NCI-H2107 (cell line): Measurements from ENCODE around the gene CDC42EP2.

ENCODE experiments used
- DNase-seq: peaks from one replicate; lab custom pipeline; 2025; lab: John Stamatoyannopoulos, UW

CDC42EP2 gene

DNA sequence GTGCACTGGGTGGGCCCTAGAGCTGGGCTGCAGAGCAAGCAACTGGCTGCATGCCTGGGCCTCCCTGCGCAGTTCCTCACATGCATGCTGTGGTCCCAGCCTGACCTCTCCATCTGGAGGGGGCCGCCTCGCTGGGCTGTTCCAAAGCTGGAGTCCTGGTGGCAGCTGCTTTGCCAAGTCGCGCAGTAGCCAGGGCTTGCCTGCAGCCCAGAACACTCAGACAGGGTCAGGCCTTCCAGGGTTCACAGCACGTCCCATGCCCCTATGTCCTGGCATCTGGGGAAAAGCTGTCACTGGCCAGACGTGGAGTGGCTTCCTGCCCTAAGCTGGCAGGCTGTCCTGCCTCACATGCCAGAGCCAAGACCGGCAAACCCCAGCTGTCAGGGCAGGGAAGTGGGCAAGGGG, 16.5 kb upstream of the CDC42EP2 start:
- no peak for DNase-seq

DNA sequence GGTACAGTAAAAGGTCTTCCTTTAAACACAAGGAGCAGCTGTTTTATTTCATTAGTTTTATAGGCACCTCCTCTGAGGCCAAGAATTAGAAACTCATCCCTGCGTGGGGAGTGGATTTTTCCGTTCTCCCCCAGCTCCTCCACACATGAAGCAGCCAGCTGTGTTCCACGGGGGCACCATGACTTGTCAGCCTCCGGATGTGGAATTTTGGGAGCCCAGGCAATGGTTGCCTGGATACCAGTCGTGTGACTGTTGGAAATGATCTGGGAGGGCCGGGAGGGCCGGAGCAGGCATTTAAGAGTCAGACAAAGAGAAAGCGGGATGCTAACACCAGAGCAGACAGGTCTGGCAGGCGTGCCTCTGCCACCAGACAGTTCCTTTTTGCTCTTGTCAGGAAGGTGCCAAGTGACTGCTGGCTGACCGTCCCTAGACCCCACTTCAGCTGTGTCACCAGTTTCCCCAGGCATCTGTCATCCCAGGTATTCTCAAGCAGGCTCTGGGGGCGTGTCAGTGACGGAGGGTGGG, 15.9 kb upstream of the CDC42EP2 start:
- DNase-seq: no peak

DNA sequence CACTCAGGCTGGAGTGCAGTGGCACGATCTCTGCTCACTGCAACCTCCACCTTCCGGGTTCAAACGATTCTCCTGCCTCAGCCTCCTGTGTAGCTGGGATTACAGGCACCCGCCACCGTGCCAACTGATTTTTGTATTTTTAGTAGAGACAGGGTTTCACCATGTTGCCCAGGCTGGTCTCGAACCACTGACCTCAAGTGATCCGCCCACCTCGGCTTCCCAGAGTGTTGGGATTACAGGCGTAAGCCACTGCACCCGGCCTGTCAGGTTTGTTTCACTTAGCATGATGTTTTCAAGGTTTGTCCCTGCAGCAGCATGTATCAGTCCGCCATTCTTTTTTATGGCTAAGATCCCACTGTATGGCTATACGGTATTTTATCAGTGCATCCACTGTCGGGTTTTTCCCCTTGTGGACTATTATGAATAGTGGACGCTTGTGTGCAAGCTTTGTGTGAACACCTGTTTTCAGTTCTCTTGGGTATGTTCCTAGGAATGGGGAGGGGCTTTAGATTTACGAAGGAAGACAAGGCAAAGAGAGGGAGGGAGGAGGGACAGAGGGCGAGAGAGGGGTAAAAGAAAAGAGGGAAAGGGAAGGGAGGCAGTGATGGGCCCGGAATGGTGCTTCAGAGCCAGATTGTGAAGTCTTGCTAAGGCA, 13.9 kb upstream of the CDC42EP2 start:
- DNase-seq: no peak

DNA sequence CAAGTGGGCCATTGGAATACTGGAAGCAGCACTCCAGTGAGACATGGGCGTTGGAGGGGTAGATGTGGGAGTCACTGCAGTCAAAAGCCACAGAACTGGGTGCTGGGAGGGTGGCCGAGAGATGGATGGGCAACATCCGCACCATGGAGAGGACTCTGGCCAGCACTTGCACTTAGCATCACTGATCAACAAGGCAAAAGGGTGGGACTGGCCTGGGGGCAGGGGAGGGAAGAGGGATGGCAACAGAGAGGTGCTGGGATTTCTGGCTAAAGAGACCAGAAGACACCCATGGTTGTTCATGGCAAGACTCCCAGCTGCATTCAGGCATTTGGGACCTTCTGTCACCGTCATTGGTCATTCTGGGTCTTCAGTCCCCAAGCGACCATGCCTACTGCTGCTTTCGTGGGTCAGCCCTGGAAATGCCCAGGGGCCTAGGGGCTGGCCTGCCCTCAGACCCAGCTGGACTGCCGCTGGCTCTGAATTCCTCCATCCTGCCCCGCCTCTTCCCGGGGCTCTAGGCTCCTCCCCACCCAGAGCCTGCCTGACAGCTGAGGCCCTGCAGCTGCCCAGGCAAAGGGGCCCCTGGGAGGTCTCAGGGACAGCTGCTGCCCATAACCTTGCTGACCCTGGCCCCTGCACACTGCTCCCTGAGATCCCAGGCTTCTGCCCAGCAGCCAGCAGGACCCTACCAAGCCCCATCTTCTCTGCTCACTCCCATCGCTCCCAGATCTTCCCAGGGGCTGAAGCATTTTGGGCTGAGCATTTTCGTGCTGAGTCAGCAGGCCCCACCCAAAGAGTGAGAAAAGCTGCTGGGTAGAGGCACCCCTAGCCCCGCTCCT, 13.0 kb upstream of the CDC42EP2 start:
- DNase-seq: no peak

- DNase-seq: no peak
These were observed 11.1 kb upstream of the CDC42EP2 start for GRCh38 chr11:65303555-65303954.

GRCh38 chr11:65304110-65304509, 10.6 kb upstream of the CDC42EP2 start:
- DNase-seq: no peak

- no peak for DNase-seq
These were observed 10.1 kb upstream of the CDC42EP2 start for GRCh38 chr11:65304613-65305012.

DNA sequence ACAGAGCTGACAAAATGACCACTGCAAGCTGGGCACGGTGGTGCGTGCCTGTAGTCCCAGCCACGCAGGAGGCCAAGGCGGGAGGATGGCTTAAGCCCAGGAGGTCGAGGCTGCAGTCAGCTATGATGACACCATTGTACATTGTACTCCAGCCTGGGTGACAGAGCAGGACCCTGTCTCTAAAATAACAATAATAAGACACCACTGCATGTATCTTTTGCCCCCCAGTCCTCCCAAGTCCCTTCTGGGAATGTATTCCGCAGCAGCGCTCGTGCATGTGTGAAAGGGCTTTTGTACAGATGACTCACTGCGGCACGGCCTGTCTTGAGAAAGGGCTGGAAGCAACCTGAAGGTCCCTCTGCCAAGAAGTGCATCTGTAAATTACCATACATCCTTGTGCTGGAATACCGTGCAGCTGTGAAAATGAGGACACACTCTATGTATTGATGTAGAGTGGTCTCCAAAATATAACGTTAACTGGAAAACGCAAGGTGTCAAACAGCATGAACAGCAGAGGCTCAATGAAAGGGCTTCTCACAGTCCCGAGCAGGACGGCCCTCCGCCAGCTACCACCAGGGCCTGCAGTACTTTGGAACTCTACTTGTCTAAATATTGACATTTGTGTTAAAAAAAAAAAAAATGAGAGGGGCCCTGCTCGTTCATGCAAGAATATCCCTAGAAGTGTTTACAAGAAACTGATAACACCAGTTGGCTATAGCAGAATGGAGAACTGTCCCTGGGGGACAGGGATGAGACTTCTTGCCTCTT, 9.0 kb upstream of the CDC42EP2 start:
- no peak for DNase-seq

DNA sequence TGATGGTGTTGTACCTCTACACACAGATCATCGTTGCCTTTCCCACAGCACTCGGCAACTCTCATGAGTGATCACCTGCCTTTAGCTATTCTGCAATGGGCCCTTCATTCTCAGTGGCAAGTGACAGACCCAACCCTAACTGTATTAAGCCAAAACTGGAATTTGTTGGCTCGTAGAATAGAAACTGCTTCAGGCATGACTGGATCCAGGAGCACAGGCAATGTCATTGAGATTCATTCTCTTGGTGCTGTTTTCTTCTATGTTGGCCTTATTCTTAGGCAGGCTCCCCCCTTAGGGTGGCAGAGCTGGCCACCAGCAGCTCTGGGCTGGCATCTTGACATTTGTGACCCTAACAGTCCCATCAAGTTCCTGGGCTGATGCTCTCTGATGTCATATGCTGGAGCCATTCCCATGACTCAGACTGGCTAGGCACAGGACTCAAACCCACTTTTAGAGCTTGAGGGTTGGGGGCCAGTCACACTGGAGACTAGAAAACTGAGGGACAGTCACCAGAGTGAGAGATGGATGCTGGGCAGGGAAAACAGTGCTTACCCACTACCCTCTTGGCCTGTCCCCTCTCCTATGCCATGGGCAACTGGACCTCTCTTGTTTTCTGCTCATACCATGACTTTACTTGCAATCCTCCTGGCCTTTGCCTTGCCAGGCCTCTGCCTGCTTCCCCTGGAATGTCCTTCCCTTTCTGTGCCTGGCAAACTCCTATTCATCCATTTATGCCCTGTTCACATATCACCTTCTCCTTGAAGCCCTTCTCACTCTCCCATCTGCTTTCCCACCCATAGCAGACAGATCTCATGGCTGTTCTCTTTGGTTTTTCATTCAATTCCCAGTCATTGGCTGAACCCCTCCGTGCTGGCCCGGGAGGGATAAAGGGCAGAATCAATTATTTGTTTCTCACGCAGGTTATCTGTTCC, 7.1 kb upstream of the CDC42EP2 start:
- DNase-seq: no peak

DNA sequence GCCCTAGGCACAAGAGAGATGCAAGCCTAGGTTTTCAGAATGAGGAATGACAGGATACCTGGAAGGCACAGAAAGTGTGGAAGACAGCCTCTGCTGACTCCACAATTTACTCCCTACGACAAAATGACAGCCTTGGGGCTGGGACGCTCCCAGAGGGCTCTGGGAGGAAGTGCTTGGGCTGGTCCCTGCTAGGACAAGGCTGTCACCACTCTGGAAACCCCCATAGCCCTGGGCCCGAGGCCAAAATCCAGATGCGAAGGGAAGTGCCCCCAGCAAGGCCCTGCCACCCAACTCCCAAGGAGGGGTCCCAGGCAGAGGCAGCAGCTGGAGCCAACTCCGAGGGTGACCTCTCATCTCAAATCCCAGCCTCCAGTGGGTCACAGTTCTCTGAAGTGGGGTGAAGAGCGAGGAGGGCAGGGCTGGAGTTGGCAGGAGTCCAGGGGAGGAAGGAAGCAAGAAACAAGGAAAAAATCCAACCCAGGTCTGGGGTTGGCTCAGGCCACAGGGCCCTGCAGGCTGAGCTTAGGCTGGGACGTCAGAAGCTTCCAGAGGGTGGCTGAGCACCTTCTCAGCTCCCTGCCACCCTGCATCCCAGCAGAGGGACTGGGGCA, 6.3 kb upstream of the CDC42EP2 start:
- no peak for DNase-seq

GRCh38 chr11:65309006-65309405, 5.7 kb upstream of the CDC42EP2 start:
- DNase-seq: no peak

DNA sequence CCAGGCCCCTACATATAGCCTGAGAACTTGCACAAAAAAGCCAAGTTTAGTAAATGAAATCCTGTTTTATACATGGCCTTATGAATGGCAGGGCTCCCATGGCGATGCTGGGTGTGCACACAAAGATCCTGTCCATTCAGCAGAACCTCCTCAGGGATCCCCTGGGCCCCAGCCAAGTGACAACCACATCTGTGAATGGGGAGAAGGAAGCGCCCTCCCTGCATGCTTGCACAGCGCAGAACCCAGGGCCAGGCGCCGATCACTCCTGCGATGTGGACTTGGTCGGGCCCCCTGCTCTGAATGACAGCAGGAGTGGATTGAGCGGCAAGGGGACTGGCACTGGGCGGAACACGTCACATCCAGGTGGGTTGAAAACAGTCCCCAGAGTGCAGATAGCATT, 4.5 kb upstream of the CDC42EP2 start:
- DNase-seq: no peak

GRCh38 chr11:65310736-65311135, 3.9 kb upstream of the CDC42EP2 start:
- no peak for DNase-seq

DNA sequence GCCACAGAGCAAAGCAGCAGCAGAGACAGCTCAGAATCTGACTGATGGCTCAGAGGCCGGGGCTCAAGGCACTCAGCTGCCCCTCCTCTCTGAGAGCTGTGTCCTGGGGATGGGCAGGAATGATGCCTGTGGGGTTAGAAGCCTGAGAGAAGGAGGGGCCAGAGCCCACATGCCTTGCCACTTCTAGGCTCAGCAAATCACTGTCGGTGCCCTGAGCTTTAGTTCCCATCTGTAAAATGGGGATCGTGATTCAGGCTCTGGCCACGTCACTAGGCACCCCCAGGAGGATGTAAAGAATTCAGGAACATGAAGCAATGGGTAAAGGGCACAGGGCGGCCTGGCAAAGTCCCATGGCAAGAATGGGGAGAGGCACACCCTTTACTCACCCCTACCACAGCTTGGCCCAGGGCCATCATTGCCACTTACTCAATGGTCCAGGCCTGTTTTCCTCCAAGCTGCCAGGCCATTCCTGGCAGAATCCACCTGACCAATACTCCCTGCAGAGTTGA, 3.4 kb upstream of the CDC42EP2 start:
- no peak for DNase-seq

DNA sequence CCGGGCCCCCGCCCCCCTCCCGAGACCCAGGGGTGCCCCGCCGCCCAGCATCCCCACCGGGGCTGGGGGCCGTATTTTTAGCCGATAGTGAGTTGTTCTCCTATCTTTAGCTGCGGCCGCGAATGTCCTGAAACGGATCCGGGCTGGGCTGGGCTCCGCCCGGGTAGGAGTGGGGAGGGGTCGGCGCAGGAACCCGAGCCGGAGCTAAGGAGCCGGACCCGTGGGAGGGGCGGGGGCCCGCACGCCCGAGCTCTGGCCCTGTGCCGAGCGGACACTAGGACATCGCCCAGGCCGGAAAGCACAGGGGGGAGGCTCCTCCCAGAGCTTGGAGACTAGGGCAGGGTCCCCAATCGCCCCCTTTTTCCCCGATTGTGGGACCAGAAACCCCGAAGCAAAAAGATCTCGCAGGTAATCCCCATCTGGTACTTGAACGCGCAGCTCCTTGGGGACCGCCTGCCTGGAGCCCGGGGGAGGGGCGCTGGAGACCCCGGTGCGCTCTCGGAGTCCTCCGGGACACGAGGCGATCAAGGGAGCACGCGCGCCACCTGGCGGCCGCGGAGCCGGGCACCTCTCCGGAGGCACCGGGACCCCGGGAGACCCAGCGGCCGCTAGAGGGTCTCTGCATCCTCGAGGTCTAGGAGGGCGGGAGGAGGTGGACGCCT, 669 bp downstream of the CDC42EP2 start:
- peak; percentile 49 for DNase-seq

GRCh38 chr11:65315866-65316226, 1.2 kb downstream of the CDC42EP2 start:
- no peak for DNase-seq

DNA sequence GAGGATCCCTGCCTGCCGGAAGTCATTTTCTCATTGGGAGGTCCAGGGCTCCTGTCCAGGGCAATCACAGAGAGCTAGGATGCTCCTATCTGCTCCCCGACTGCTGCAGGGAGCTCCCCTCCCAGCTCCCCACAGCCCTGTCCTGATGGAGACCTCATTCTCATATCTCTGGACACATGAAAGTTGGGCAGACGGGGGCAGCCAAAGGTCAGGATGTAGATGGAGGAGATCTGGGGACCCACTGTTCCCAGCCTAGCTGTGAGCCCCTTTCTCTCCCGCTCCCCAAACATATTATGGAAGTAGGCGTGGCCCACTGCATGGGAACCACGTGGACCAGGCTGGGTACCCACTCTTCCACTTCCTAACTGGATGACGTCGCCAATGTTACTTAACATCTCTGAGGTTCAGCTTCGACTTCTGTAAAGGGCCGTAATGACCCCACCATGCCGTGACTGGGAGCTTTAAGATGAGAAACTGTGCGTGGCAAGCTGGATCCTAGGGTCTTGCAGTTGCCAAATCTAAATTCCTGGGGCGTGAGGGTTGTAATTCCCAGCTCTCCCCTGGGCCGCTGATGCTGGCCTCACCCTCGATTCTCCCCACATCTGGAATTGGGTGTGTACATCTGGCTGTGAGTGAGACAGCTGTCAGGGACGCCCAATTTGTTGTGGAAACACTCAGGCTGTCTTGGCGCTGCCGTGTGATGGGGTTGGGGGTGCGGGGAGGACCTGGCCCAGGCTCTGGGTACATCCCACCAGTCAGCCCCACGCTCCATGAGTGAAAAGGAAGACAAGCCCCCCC, 1.8 kb downstream of the CDC42EP2 start:
- DNase-seq: no peak

DNA sequence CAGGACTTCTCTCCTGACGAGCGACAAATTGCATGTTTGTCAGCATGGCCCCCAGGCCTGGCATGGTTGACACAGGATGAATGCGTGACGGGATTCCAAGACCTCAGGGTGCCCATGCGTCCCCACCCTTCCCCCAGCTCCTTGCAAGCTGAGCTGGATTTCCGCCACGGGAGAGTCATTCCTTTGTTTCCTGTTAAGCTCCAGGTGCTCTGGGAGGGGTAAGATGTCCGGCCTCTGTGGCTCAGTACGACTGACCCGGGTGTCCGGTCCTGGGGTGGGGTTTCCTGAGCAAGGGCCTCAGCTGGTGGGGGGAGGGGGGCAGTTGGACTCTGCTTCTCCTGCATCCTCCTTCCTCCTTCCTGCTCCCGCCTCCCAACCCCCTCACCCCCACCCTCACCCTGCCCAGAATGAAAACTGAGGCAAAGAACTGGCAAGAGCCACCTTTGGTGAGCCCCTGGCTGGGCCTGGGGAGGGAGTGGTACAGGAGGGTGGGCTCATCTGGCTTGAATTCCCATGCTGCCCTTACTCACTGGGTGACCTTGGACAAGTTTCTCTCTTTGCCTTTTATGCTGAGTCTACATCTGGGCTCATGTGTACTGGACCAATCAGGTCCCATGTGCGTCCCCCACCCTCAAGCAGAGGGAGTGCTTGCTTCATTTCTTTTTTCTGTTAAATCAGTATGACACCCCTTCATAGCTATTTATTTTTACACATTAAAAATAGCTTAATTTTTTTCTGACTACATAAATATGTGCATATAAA, 2.5 kb downstream of the CDC42EP2 start:
- no peak for DNase-seq
